WERI-Rb-1 (cell line): Measurements from ENCODE around the gene SCG2.

ENCODE experiments used
- DNase-seq: peaks from one replicate; pipeline ENCODE4 v3.0.0-alpha.2; 2020
- H3K27ac ChIP-seq: fragments of 250-450 bp; sonication (Bioruptor Pico); 2 replicates; pipeline ENCODE4 v1.5.1; 2020; ENCODE audit warnings: mild to moderate bottlenecking, moderate library complexity
- H3K27me3 ChIP-seq: fragments of 250-450 bp; sonication (Bioruptor Pico); 2 replicates; pipeline ENCODE4 v1.5.1; 2021; ENCODE audit warnings: mild to moderate bottlenecking, low read depth, moderate library complexity; ENCODE audit not compliant: insufficient read depth, severe bottlenecking
- H3K36me3 ChIP-seq: fragments of 250-450 bp; sonication (Bioruptor Pico); 2 replicates; pipeline ENCODE4 v1.5.1; 2020; ENCODE audit warnings: mild to moderate bottlenecking, moderate library complexity
- H3K4me3 ChIP-seq: 2 replicates; pipeline ENCODE4 v1.5.1; 2011; ENCODE audit warnings: low read depth, mild to moderate bottlenecking, control low read depth, low read length
- H3K9me3 ChIP-seq: fragments of 250-450 bp; sonication (Bioruptor Pico); 2 replicates; pipeline ENCODE4 v1.5.1; 2021; ENCODE audit warnings: mild to moderate bottlenecking, moderate library complexity; ENCODE audit not compliant: severe bottlenecking
- CTCF ChIP-seq: IDR thresholded peaks from 2 replicates; pipeline ENCODE4 v1.5.1; 2011; ENCODE audit warnings: low read depth, mild to moderate bottlenecking, control low read depth, inconsistent platforms, low read length

The SCG2 gene

GRCh38 chr2:223601932-223602666 lies at the start of gene SCG2:
SCG2 (minus strand) TSS chr2:223602361; CDS start chr2:223599282, 3,079 bp downstream.
- Histone ChIP-seq H3K27me3 (no peaks in the 10 kb centered on the region), H3K27ac (peak within 1 kb of the TSS; percentile 44; the same call in 1 of the 2 replicates), H3K4me3 (peak within 1 kb of the TSS; percentile 71), H3K36me3 (no peaks in the 10 kb centered on the region), H3K9me3 (no peaks in the 10 kb centered on the region)
- peak; percentile 79 for DNase-seq
- TF ChIP-seq CTCF, result no peak

GRCh38 chr2:223649554-223650533 lies 47.7 kb upstream of the SCG2 start:
- DNase-seq, result peak; percentile 17
- no peak overlapping the region for H3K27ac ChIP-seq

GRCh38 chr2:223648755-223649154 lies 46.6 kb upstream of the SCG2 start:
- no peak for DNase-seq
- Histone ChIP-seq H3K4me3 (no peak overlapping the region), H3K27ac (no peak overlapping the region), H3K9me3 (no peaks in the 10 kb centered on the region), H3K36me3 (no peaks in the 10 kb centered on the region), H3K27me3 (no peaks in the 10 kb centered on the region)
- TF ChIP-seq CTCF, result no peak

More at GRCh38 chr2:223649554-223650533, 47.7 kb upstream of the SCG2 start:
- H3K36me3 ChIP-seq, result no peaks in the 10 kb centered on the region
- TF ChIP-seq CTCF, result no peak
- no peaks in the 10 kb centered on the region for H3K9me3 ChIP-seq
- no peaks in the 10 kb centered on the region for H3K27me3 ChIP-seq
- H3K4me3 ChIP-seq, result no peak overlapping the region

- H3K27me3 ChIP-seq, result no peaks in the 10 kb centered on the region
- TF ChIP-seq CTCF, result no peak
- no peaks in the 10 kb centered on the region for H3K9me3 ChIP-seq
- DNase-seq, result no peak
- H3K27ac ChIP-seq, result no peak overlapping the region
- no peaks in the 10 kb centered on the region for H3K36me3 ChIP-seq
- H3K4me3 ChIP-seq, result no peak overlapping the region
Measured at GRCh38 chr2:223647258-223647952, 45.2 kb upstream of the SCG2 start.

- DNase-seq, result no peak
- Histone ChIP-seq H3K27me3 (no peaks in the 10 kb centered on the region), H3K27ac (no peak overlapping the region), H3K36me3 (no peaks in the 10 kb centered on the region), H3K4me3 (no peak overlapping the region), H3K9me3 (peaks cover 4% of the 10 kb centered on the region)
- TF ChIP-seq CTCF, result no peak
Measured at GRCh38 chr2:223644136-223644535, 42.0 kb upstream of the SCG2 start.
